HepG2 (cell line): ENCODE data around the gene TMEM63C. TPM values are rescaled to one million over a fixed set of nuclear protein-coding genes. Genes with fewer than 3 reads are reported as not detected.

ENCODE experiments used
- ATAC-seq: fragments of 200-7000 bp; cut with Tn5 transposase; 3 replicates; pipeline ENCODE4 v1.9.1; 2020; ENCODE audit warnings: mild to moderate bottlenecking, moderate library complexity
- BruUV-seq: library from RNA; stranded (reverse); fragments of 400-500 nt; replicated peaks from 2 replicates; lab custom pipeline; 2021; lab: Mats Ljungman, UMichigan
- CTCF ChIA-PET: fragments of 300-600 bp; formaldehyde crosslinking; extraction: SDS; loops from one replicate; lab custom pipeline; 2021; ENCODE audit warnings: low total read pairs, inconsistent platforms, low intra/inter-chr PET ratio; lab: Yijun Ruan, JAX
- POLR2A ChIA-PET: fragments of 350-600 bp; sonication (Branson Sonifier 250); formaldehyde crosslinking; loops from one replicate; lab custom pipeline; 2020; ENCODE audit warnings: antibody characterized with exemption, inconsistent platforms; lab: Yijun Ruan, JAX
- DNase-seq: peaks from one replicate; pipeline ENCODE4 v3.0.0-alpha.2; 2015; ENCODE audit warnings: low spot score
- FAIRE-seq: peaks from 3 replicates; lab custom pipeline; 2011; peaks lifted over from hg19 to GRCh38; lab: Jason Lieb, UNC
- H2AFZ ChIP-seq: one replicate; pipeline ENCODE4 v1.6.1; 2011; ENCODE audit warnings: low read length, inconsistent platforms
- H3K27ac ChIP-seq: fragments of 300-600 bp; 3 replicates; pipeline ENCODE4 v1.8.0; 2011; ENCODE audit warnings: mixed run types, mild to moderate bottlenecking, mixed read lengths, low read length, inconsistent platforms; ENCODE audit not compliant: insufficient read depth; ENCODE audit errors: extremely low read length
- H3K27me3 ChIP-seq, 2 experiments: fragments of 200-600 bp in 1 of 2; 2 replicates in 1 of 2; 3 replicates in 1 of 2; pipeline versions ENCODE4 v1.6.0 to v1.8.0; 2011; ENCODE audit warnings: low read length in 2 of 2, mild to moderate bottlenecking in 2 of 2, moderate library complexity in 2 of 2, inconsistent platforms in 1 of 2; ENCODE audit not compliant: insufficient read depth in 2 of 2, control insufficient read depth in 1 of 2
- H3K36me3 ChIP-seq, 2 experiments: fragments of 200-600 bp in 1 of 2; replicated peaks in 1 of 2; 2 replicates in 1 of 2; 3 replicates in 1 of 2; pipeline versions ENCODE4 v1.5.1 to v1.8.0; 2011; ENCODE audit warnings: low read length in 2 of 2, inconsistent platforms in 1 of 2; ENCODE audit not compliant: insufficient read depth in 2 of 2, control insufficient read depth in 1 of 2
- H3K4me1 ChIP-seq: 2 replicates; pipeline ENCODE4 v1.5.1; 2012; ENCODE audit warnings: low read length, inconsistent platforms; ENCODE audit not compliant: insufficient read depth
- H3K4me2 ChIP-seq: 2 replicates; pipeline ENCODE4 v1.6.0; 2011; ENCODE audit warnings: low read depth, low read length, inconsistent platforms
- H3K4me3 ChIP-seq, 3 experiments: fragments of 200-600 bp in 1 of 3; sonication (generic), shearing (Covaris generic) in 1 of 3; replicated peaks in 1 of 3; 2 replicates each; pipeline ENCODE4 v1.5.1; 2011 to 2016; ENCODE audit warnings: low read length in 3 of 3, inconsistent platforms in 2 of 3, low read depth in 2 of 3, mild to moderate bottlenecking in 2 of 3, control low read depth in 1 of 3, mixed read lengths in 1 of 3; ENCODE audit not compliant: insufficient read depth in 1 of 3
- H3K79me2 ChIP-seq: one replicate; pipeline ENCODE4 v1.6.1; 2011; ENCODE audit warnings: low read length, inconsistent platforms; ENCODE audit not compliant: insufficient read depth
- H3K9ac ChIP-seq: 2 replicates; pipeline ENCODE4 v1.6.0; 2011; ENCODE audit warnings: mild to moderate bottlenecking, low read depth, low read length, inconsistent platforms; ENCODE audit not compliant: insufficient read depth
- H3K9me3 ChIP-seq: 2 replicates; pipeline ENCODE4 v1.5.1; 2012; ENCODE audit warnings: mild to moderate bottlenecking, low read length
- H4K20me1 ChIP-seq: 2 replicates; pipeline ENCODE4 v1.6.0; 2011; ENCODE audit warnings: inconsistent platforms, mild to moderate bottlenecking, low read length, moderate library complexity; ENCODE audit not compliant: insufficient read depth
- FOXC1 ChIP-seq: sonication (generic); formaldehyde crosslinking; IDR thresholded peaks from 2 replicates; pipeline ENCODE4 v1.8.0; 2022; ENCODE audit warnings: mild to moderate bottlenecking, missing genetic modification reagents, borderline replicate concordance
- FOXP1 ChIP-seq, 2 experiments: fragments of 450-650 bp in 1 of 2; IDR thresholded peaks; 2 replicates each; pipeline ENCODE4 v1.6.1; 2017 to 2018; ENCODE audit warnings: antibody characterized with exemption in 1 of 2
- MZF1 ChIP-seq: sonication (generic); formaldehyde crosslinking; IDR thresholded peaks from 2 replicates; pipeline ENCODE4 v1.8.1; 2023; ENCODE audit warnings: mild to moderate bottlenecking, missing genetic modification reagents, borderline replicate concordance
- RARG ChIP-seq: sonication (generic); formaldehyde crosslinking; IDR thresholded peaks from 2 replicates; pipeline ENCODE4 v1.4.0; 2020; ENCODE audit warnings: low read depth, mild to moderate bottlenecking, missing genetic modification reagents
- RORA ChIP-seq: sonication (generic); formaldehyde crosslinking; IDR thresholded peaks from 2 replicates; pipeline ENCODE4 v1.5.0; 2020; ENCODE audit warnings: mild to moderate bottlenecking, missing genetic modification reagents, moderate library complexity
- TRAFD1 ChIP-seq: sonication (generic); formaldehyde crosslinking; IDR thresholded peaks from 2 replicates; pipeline ENCODE4 v1.5.1; 2020; ENCODE audit warnings: missing genetic modification reagents, mild to moderate bottlenecking, borderline replicate concordance
- ZFP91 ChIP-seq: sonication (generic); formaldehyde crosslinking; IDR thresholded peaks from 2 replicates; pipeline ENCODE4 v1.9.0; 2022; ENCODE audit warnings: missing genetic modification reagents, mild to moderate bottlenecking, borderline replicate concordance
- ZMYM3 ChIP-seq: sonication (generic); formaldehyde crosslinking; IDR thresholded peaks from 2 replicates; pipeline ENCODE4 v1.5.1; 2020; ENCODE audit warnings: mild to moderate bottlenecking, missing genetic modification reagents
- ZMYM4 ChIP-seq: sonication (generic); formaldehyde crosslinking; IDR thresholded peaks from 2 replicates; pipeline ENCODE4 v1.8.1; 2023; ENCODE audit warnings: mild to moderate bottlenecking, missing genetic modification reagents
- ZNF230 ChIP-seq: sonication (generic); formaldehyde crosslinking; IDR thresholded peaks from 2 replicates; pipeline ENCODE4 v1.4.0; 2020; ENCODE audit warnings: mild to moderate bottlenecking, missing genetic modification reagents
- ZNF619 ChIP-seq: sonication (generic); formaldehyde crosslinking; IDR thresholded peaks from 2 replicates; pipeline ENCODE4 v1.4.0; 2020; ENCODE audit warnings: mild to moderate bottlenecking, missing genetic modification reagents
- WGBS: methylation state at CpG from one replicate; pipeline ENCODE4 v1.1.6; 2017; ENCODE audit warnings: low lambda C conversion rate; 5-methylcytosine and 5-hydroxymethylcytosine counted together
- in situ Hi-C: cut with HindIII; loops from 2 replicates; pipeline ENCODE4 v1.10.0; 2017; ENCODE audit warnings: low pct_unique_long_range_greater_than_20kb; ENCODE audit not compliant: extremely low pct_ligation_motif_present
- intact Hi-C: fragments of 100-400 bp; cut with micrococcal nuclease; formaldehyde crosslinking; loops from one replicate; pipeline ENCODE4 v1.10.0; 2022; ENCODE audit not compliant: unreplicated experiment
- polyA plus RNA-seq, 8 experiments: library from polyadenylated mRNA; depleted of rRNA in 3 of 8; stranded (reverse) in 7 of 8; unstranded in 1 of 8; fragments of >200 nt; fragmentation: Illumina TruSeq in 4 of 8; extraction: Trizol in 4 of 8; gene quantifications; 2 replicates each; pipeline versions ENCODE4 v1.2.1 to v1.2.3, GENCODE V29; 2011 to 2016; ENCODE audit warnings: low read depth in 4 of 8, missing spikeins in 1 of 8, mixed read lengths in 1 of 8; ENCODE audit not compliant: insufficient read depth in 1 of 8
- total RNA-seq, 5 experiments: library from RNA; depleted of rRNA; stranded (reverse); fragments of >200 nt; fragmentation: Illumina TruSeq; extraction: Trizol; gene quantifications; 2 replicates each; pipeline ENCODE4 v1.2.3, GENCODE V29; 2016; ENCODE audit warnings: low read depth in 1 of 5
- TF ChIP-seq, protein P1 (sequence below): sonication (generic); formaldehyde crosslinking; IDR thresholded peaks from 2 replicates; pipeline ENCODE4 v1.5.0; 2020; ENCODE audit warnings: missing genetic modification reagents
- TF ChIP-seq, protein P2 (sequence below): sonication (generic); formaldehyde crosslinking; conservative IDR thresholded peaks from 2 replicates; pipeline ENCODE4 v1.5.0; 2020; ENCODE audit warnings: missing genetic modification reagents
- TF ChIP-seq, protein P3 (sequence below): sonication (generic); formaldehyde crosslinking; IDR thresholded peaks from 2 replicates; pipeline ENCODE4; 2020; ENCODE audit warnings: missing genetic modification reagents, mild to moderate bottlenecking, borderline replicate concordance

TMEM63C gene
- total and polyA plus RNA-seq, 2 of the 13 experiments (the other 11 are each of a cell fraction or from before 2014, with no cell fraction given) = 0.17 to 0.27 TPM

DNA sequence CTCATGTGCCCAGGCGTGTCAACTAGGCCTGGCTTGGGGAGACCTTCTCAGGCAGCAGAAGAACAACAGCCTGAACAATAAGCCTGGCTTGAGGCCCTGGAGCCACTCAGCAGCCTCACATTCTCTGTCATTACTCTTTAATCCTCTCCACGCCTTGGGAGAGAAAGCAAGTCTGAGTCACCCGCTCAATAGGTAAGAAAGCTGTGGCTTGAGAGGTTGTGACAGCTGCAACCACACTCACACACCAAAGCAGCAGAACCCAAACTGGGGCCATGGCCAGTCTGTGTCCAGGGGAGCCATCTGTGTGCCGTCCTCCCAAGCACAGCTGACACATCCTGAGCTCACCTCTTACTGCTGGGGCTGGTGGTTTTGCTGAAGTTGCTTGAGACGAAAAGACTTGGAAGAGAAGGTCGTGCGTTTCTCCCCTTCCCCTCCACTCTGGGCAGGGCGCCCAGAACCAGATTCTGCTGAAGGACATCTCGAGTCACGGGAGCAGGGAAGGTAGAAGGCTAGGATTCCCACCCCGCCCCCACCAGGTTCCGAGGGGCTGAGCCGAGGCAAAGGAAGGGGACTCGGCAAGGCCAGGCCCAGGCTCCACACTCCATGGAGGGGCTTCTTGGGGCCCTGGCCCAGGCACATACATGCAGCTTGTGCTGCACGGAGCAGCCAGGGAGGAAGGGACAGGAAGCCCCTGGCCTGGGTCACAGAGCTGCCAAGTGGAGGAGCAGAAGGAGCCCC, 5.5 kb downstream of the TMEM63C start:
- H3K9me3 ChIP-seq = no peaks in the 10 kb centered on the region
- peaks cover 52% of the 10 kb centered on the region for H3K4me1 ChIP-seq
- intact Hi-C loops = no loop called here
- peaks cover 3 to 14% of the 10 kb centered on the region in 2 experiments; a peak in 3 of 5 replicates for H3K27me3 ChIP-seq
- FAIRE-seq (no peak), DNase-seq (no peak), ATAC-seq (peak; percentile 58)
- no peak overlapping the region for H3K27ac ChIP-seq
- H3K79me2 ChIP-seq = no peaks in the 10 kb centered on the region
- in situ Hi-C loops = no loop called here
- H4K20me1 ChIP-seq = no peaks in the 10 kb centered on the region
- no peak overlapping the region for H2AFZ ChIP-seq
- ChIA-PET CTCF (no interaction called here), POLR2A (no interaction called here)
- peak overlapping the region; percentile 17 to 66 (median 39); a peak in 5 of 6 replicates for H3K4me3 ChIP-seq
- peak overlapping the region; percentile 55; the same call in 1 of the 2 replicates for H3K9ac ChIP-seq
- peak overlapping the region; percentile 87 for H3K4me2 ChIP-seq
- no peaks in the 10 kb centered on the region for H3K36me3 ChIP-seq
- no TSS peak for BruUV-seq
- 12% methylated on average over 8 of the region's 15 CpGs for WGBS
- no peak for TF ChIP-seq MZF1 (CRISPR knock-in tag)
- TF ChIP-seq ZNF619 = 0 out of 2 replicates have a peak, but pooled peaks have one; percentile 22
- TF ChIP-seq, protein P1, sequence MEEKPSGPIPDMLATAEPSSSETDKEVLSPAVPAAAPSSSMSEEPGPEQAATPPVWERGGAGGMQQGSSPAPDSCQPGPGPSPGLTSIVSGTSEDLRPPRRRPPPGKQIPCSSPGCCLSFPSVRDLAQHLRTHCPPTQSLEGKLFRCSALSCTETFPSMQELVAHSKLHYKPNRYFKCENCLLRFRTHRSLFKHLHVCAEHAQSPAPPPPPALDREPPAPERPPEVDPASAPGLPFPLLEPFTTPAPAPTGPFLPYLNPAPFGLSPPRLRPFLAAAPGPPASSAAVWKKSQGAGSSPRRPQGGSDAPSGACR (CRISPR knock-in tag) = peak; percentile 78; the same call in 1 of the 2 replicates
- TF ChIP-seq ZNF230 (CRISPR knock-in tag) = no peak
- peak; percentile 32; the same call in 1 of the 2 replicates for TF ChIP-seq ZMYM4
- TF ChIP-seq ZFP91 = peak; percentile 64; the same call in 1 of the 2 replicates
- TF ChIP-seq FOXP1 (IDR thresholded peaks at IDR 0.05) = no peak
- TF ChIP-seq FOXP1 (CRISPR knock-in tag; IDR thresholded peaks at IDR 0.05) = no peak
- TF ChIP-seq, protein P2, sequence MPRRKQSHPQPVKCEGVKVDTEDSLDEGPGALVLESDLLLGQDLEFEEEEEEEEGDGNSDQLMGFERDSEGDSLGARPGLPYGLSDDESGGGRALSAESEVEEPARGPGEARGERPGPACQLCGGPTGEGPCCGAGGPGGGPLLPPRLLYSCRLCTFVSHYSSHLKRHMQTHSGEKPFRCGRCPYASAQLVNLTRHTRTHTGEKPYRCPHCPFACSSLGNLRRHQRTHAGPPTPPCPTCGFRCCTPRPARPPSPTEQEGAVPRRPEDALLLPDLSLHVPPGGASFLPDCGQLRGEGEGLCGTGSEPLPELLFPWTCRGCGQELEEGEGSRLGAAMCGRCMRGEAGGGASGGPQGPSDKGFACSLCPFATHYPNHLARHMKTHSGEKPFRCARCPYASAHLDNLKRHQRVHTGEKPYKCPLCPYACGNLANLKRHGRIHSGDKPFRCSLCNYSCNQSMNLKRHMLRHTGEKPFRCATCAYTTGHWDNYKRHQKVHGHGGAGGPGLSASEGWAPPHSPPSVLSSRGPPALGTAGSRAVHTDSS (CRISPR knock-in tag) = no peak
- no peak for TF ChIP-seq RORA (CRISPR knock-in tag)
- TF ChIP-seq ZMYM3 (CRISPR knock-in tag) = no peak
- TF ChIP-seq TRAFD1 (CRISPR knock-in tag) = no peak
- no peak for TF ChIP-seq RARG (CRISPR knock-in tag)
- 0 out of 2 replicates have a peak, but pooled peaks have one; percentile 33 for TF ChIP-seq FOXC1 (CRISPR knock-in tag)
- TF ChIP-seq, protein P3, sequence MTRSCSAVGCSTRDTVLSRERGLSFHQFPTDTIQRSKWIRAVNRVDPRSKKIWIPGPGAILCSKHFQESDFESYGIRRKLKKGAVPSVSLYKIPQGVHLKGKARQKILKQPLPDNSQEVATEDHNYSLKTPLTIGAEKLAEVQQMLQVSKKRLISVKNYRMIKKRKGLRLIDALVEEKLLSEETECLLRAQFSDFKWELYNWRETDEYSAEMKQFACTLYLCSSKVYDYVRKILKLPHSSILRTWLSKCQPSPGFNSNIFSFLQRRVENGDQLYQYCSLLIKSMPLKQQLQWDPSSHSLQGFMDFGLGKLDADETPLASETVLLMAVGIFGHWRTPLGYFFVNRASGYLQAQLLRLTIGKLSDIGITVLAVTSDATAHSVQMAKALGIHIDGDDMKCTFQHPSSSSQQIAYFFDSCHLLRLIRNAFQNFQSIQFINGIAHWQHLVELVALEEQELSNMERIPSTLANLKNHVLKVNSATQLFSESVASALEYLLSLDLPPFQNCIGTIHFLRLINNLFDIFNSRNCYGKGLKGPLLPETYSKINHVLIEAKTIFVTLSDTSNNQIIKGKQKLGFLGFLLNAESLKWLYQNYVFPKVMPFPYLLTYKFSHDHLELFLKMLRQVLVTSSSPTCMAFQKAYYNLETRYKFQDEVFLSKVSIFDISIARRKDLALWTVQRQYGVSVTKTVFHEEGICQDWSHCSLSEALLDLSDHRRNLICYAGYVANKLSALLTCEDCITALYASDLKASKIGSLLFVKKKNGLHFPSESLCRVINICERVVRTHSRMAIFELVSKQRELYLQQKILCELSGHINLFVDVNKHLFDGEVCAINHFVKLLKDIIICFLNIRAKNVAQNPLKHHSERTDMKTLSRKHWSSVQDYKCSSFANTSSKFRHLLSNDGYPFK (CRISPR knock-in tag) = 0 out of 2 replicates have a peak, but pooled peaks have one; percentile 31
